A549 (cell line): ENCODE measurements around the gene GRAMD2A. TPM values are rescaled to one million over a fixed set of nuclear protein-coding genes. Genes with fewer than 3 reads are reported as not detected.

Source experiments
- ATAC-seq, 2 experiments: fragments of 200-7000 bp in 1 of 2; fragments of >200 bp in 1 of 2; cut with Nextera tagmentation in 1 of 2; cut with Tn5 transposase in 1 of 2; 3 replicates each; pipeline versions ENCODE4 v1.8.0 to v1.9.1; 2018 to 2020; ENCODE audit warnings: mild to moderate bottlenecking in 1 of 2, moderate library complexity in 1 of 2
- CTCF ChIA-PET: fragments of 300-600 bp; sonication (Branson Sonifier 250); formaldehyde crosslinking; extraction: SDS; loops from one replicate; lab custom pipeline; 2021; ENCODE audit warnings: antibody characterized with exemption, inconsistent platforms; lab: Yijun Ruan, JAX
- POLR2A ChIA-PET: fragments of 350-600 bp; formaldehyde crosslinking; extraction: SDS; loops from one replicate; lab custom pipeline; 2021; ENCODE audit warnings: antibody characterized with exemption, inconsistent platforms; lab: Yijun Ruan, JAX
- DNase-seq, 2 experiments: peaks; one replicate each; pipeline versions ENCODE4 v3.0.0 to v3.0.0-alpha.2; 2011 to 2016; ENCODE audit warnings: low read depth in 1 of 2, low spot score in 1 of 2
- FAIRE-seq: peaks from 2 replicates; lab custom pipeline; 2011; peaks lifted over from hg19 to GRCh38; lab: Jason Lieb, UNC
- H3K27ac ChIP-seq, 2 experiments: fragments of >200 bp; sonication (Bioruptor Twin); formaldehyde crosslinking; 3 replicates each; pipeline ENCODE4 v1.5.1; 2016 to 2017
- H3K4me1 ChIP-seq: fragments of >200 bp; sonication (Bioruptor Twin); formaldehyde crosslinking; 3 replicates; pipeline ENCODE4 v1.6.1; 2016
- H3K4me2 ChIP-seq: fragments of >200 bp; sonication (Bioruptor Twin); formaldehyde crosslinking; 3 replicates; pipeline ENCODE4 v1.6.1; 2016
- H3K4me3 ChIP-seq: fragments of >200 bp; sonication (Bioruptor Twin); formaldehyde crosslinking; 3 replicates; pipeline ENCODE4 v1.5.1; 2016
- H3K9me3 ChIP-seq: fragments of >200 bp; sonication (Bioruptor Twin); formaldehyde crosslinking; 3 replicates; pipeline ENCODE4 v1.6.1; 2016
- CBX2 ChIP-seq: fragments of 200-600 bp; sonication (generic); IDR thresholded peaks from 2 replicates; pipeline ENCODE4 v1.6.1; 2016; ENCODE audit warnings: low read depth, mild to moderate bottlenecking, borderline replicate concordance
- CHD4 ChIP-seq: fragments of 200-600 bp; sonication (generic); IDR thresholded peaks from 2 replicates; pipeline ENCODE4 v1.6.1; 2016; ENCODE audit warnings: antibody characterized with exemption, mild to moderate bottlenecking, borderline replicate concordance
- HOXA7 ChIP-seq: fragments of 250-450 bp; sonication (Bioruptor Pico); IDR thresholded peaks from 2 replicates; pipeline ENCODE4 v1.5.0; 2020; ENCODE audit warnings: mild to moderate bottlenecking, moderate library complexity
- HOXB5 ChIP-seq: fragments of 250-450 bp; sonication (Bioruptor Pico); IDR thresholded peaks from 2 replicates; pipeline ENCODE4 v1.5.0; 2020; ENCODE audit warnings: mild to moderate bottlenecking, moderate library complexity
- KDM5A ChIP-seq: fragments of 200-600 bp; sonication (generic); IDR thresholded peaks from 2 replicates; pipeline ENCODE4 v1.6.1; 2016; ENCODE audit warnings: antibody characterized with exemption, mild to moderate bottlenecking
- MAFK ChIP-seq: fragments of 450-650 bp; IDR thresholded peaks from 2 replicates; pipeline ENCODE4 v1.6.1; 2014; ENCODE audit not compliant: partially characterized antibody
- MYC ChIP-seq: IDR thresholded peaks from 2 replicates; pipeline ENCODE4 v1.6.1; 2012; ENCODE audit warnings: mild to moderate bottlenecking, inconsistent platforms, low read length, improper control_type of control experiment, borderline replicate concordance
- NFE2L2 ChIP-seq: fragments of 150-350 bp; conservative IDR thresholded peaks from 2 replicates; pipeline ENCODE4 v1.6.1; 2014; ENCODE audit warnings: low read length
- NR3C1 ChIP-seq: fragments of >200 bp; sonication (Bioruptor Twin); formaldehyde crosslinking; IDR thresholded peaks from 3 replicates; pipeline ENCODE4 v1.6.1; 2017
- POLR2A ChIP-seq: IDR thresholded peaks from 2 replicates; pipeline ENCODE4 v1.6.1; 2012; ENCODE audit warnings: mild to moderate bottlenecking, low read length
- POLR2AphosphoS2 ChIP-seq: conservative IDR thresholded peaks from 2 replicates; pipeline ENCODE4 v1.6.1; 2012; ENCODE audit warnings: low read length, improper control_type of control experiment, inconsistent platforms
- RARB ChIP-seq: fragments of 250-450 bp; sonication (Bioruptor Pico); IDR thresholded peaks from 2 replicates; pipeline ENCODE4 v1.8.0; 2021; ENCODE audit warnings: mild to moderate bottlenecking, moderate library complexity
- SMC3 ChIP-seq: fragments of >200 bp; sonication (Bioruptor Twin); formaldehyde crosslinking; IDR thresholded peaks from 3 replicates; pipeline ENCODE4 v1.6.1; 2018; ENCODE audit warnings: inconsistent platforms
- SREBF2 ChIP-seq: fragments of 450-650 bp; IDR thresholded peaks from 2 replicates; pipeline ENCODE4 v1.6.1; 2014; ENCODE audit warnings: mild to moderate bottlenecking, moderate library complexity
- WGBS: methylation state at CpG from one replicate; pipeline ENCODE4 v1.1.6; 2017; ENCODE audit errors: missing lambda C conversion rate; 5-methylcytosine and 5-hydroxymethylcytosine counted together
- polyA plus RNA-seq, 4 experiments: library from polyadenylated mRNA; depleted of rRNA in 3 of 4; stranded (reverse); fragments of >200 nt; fragmentation: RNase III in 1 of 4; extraction: RNeasy Plus Mini Kit Qiagen cat#74134 plus additional on column Dnase treatment in 1 of 4; gene quantifications; 2 replicates in 3 of 4; 3 replicates in 1 of 4; pipeline ENCODE4 v1.2.3, GENCODE V29; 2011 to 2017
- TF ChIP-seq, protein P1 (sequence below): fragments of >200 bp; sonication (Bioruptor Twin); formaldehyde crosslinking; IDR thresholded peaks from 2 replicates; pipeline ENCODE4 v1.6.1; 2016
- TF ChIP-seq, protein P2 (sequence below): fragments of 200-600 bp; sonication (generic); IDR thresholded peaks from 2 replicates; pipeline ENCODE4 v1.6.1; 2016; ENCODE audit warnings: antibody characterized with exemption, mild to moderate bottlenecking, moderate library complexity
- TF ChIP-seq, protein P3 (sequence below): IDR thresholded peaks from 2 replicates; pipeline ENCODE4 v1.6.1; 2012
- TF ChIP-seq, protein P4 (sequence below): fragments of 450-650 bp; IDR thresholded peaks from 2 replicates; pipeline ENCODE4 v1.6.1; 2014; ENCODE audit warnings: antibody characterized with exemption
- TF ChIP-seq, protein P5 (sequence below): fragments of 150-350 bp; IDR thresholded peaks from 2 replicates; pipeline ENCODE4 v1.6.1; 2014; ENCODE audit warnings: low read depth, mild to moderate bottlenecking, low read length
- TF ChIP-seq, protein P6 (sequence below): IDR thresholded peaks from 2 replicates; pipeline ENCODE4 v1.6.1; 2012; ENCODE audit warnings: low read depth, borderline replicate concordance

Gene GRAMD2A
- polyA plus RNA-seq, 2 of the 4 experiments (the other 2 are of a cell fraction), result 0.41 TPM; not detected in 1

DNA sequence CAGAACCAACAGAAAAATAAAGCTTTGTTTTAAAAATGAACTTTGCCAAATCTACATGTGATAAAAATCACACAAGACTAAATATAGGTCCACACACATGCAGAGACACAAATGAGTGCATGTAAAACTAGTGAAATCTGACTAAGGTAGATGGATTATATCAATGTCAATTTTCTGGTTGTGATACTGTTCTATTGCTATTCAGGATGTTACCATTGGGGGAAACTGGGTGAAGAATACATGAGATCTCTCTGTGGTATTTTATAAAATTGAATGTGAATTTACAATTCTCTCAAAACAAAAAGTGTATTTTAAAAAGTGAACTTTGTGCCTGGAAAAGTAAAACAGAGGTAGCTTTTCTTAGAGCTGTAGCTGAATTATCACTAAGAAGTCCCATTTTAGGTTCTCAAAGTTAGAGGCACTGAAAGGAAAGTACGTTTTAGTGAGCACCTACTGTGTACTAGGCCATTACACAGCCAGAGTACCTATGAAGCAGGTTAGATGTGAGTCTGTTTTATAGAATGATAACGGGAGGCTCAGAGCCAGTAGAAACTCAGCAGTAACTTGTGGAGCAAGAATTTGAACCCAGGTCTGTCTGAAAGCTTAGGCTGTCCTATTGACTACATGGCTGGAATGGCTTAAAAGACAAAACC, 8.2 kb downstream of the GRAMD2A start:
- DNase-seq (no peak), FAIRE-seq (peak; percentile 84), ATAC-seq (no peak)
- Histone ChIP-seq H3K27ac (no peak overlapping the region), H3K4me1 (peaks cover 14% of the 10 kb centered on the region), H3K4me2 (no peak overlapping the region), H3K9me3 (no peaks in the 10 kb centered on the region), H3K4me3 (no peak overlapping the region)
- 76% methylated on average over 2 of the region's 2 CpGs for WGBS
- POLR2A ChIA-PET, result no interaction called here
- TF ChIP-seq HOXB5 (CRISPR knock-in tag) (no peak), CBX2 (no peak), RARB (CRISPR knock-in tag) (no peak), POLR2A (no peak), SREBF2 (no peak), NFE2L2 (no peak), MAFK (no peak), KDM5A (no peak), HOXA7 (no peak), NR3C1 (no peak), SMC3 (no peak), CHD4 (no peak), MYC (no peak), POLR2AphosphoS2 (no peak)
- TF ChIP-seq, protein P1, sequence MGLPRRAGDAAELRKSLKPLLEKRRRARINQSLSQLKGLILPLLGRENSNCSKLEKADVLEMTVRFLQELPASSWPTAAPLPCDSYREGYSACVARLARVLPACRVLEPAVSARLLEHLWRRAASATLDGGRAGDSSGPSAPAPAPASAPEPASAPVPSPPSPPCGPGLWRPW, result no peak
- TF ChIP-seq, protein P2, sequence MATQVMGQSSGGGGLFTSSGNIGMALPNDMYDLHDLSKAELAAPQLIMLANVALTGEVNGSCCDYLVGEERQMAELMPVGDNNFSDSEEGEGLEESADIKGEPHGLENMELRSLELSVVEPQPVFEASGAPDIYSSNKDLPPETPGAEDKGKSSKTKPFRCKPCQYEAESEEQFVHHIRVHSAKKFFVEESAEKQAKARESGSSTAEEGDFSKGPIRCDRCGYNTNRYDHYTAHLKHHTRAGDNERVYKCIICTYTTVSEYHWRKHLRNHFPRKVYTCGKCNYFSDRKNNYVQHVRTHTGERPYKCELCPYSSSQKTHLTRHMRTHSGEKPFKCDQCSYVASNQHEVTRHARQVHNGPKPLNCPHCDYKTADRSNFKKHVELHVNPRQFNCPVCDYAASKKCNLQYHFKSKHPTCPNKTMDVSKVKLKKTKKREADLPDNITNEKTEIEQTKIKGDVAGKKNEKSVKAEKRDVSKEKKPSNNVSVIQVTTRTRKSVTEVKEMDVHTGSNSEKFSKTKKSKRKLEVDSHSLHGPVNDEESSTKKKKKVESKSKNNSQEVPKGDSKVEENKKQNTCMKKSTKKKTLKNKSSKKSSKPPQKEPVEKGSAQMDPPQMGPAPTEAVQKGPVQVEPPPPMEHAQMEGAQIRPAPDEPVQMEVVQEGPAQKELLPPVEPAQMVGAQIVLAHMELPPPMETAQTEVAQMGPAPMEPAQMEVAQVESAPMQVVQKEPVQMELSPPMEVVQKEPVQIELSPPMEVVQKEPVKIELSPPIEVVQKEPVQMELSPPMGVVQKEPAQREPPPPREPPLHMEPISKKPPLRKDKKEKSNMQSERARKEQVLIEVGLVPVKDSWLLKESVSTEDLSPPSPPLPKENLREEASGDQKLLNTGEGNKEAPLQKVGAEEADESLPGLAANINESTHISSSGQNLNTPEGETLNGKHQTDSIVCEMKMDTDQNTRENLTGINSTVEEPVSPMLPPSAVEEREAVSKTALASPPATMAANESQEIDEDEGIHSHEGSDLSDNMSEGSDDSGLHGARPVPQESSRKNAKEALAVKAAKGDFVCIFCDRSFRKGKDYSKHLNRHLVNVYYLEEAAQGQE, result no peak
- TF ChIP-seq, protein P3, sequence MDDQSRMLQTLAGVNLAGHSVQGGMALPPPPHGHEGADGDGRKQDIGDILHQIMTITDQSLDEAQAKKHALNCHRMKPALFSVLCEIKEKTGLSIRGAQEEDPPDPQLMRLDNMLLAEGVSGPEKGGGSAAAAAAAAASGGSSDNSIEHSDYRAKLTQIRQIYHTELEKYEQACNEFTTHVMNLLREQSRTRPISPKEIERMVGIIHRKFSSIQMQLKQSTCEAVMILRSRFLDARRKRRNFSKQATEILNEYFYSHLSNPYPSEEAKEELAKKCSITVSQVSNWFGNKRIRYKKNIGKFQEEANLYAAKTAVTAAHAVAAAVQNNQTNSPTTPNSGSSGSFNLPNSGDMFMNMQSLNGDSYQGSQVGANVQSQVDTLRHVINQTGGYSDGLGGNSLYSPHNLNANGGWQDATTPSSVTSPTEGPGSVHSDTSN, result no peak
- TF ChIP-seq, protein P4, sequence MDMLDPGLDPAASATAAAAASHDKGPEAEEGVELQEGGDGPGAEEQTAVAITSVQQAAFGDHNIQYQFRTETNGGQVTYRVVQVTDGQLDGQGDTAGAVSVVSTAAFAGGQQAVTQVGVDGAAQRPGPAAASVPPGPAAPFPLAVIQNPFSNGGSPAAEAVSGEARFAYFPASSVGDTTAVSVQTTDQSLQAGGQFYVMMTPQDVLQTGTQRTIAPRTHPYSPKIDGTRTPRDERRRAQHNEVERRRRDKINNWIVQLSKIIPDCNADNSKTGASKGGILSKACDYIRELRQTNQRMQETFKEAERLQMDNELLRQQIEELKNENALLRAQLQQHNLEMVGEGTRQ, result no peak
- TF ChIP-seq, protein P5, sequence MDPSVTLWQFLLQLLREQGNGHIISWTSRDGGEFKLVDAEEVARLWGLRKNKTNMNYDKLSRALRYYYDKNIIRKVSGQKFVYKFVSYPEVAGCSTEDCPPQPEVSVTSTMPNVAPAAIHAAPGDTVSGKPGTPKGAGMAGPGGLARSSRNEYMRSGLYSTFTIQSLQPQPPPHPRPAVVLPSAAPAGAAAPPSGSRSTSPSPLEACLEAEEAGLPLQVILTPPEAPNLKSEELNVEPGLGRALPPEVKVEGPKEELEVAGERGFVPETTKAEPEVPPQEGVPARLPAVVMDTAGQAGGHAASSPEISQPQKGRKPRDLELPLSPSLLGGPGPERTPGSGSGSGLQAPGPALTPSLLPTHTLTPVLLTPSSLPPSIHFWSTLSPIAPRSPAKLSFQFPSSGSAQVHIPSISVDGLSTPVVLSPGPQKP, result no peak
- TF ChIP-seq, protein P6, sequence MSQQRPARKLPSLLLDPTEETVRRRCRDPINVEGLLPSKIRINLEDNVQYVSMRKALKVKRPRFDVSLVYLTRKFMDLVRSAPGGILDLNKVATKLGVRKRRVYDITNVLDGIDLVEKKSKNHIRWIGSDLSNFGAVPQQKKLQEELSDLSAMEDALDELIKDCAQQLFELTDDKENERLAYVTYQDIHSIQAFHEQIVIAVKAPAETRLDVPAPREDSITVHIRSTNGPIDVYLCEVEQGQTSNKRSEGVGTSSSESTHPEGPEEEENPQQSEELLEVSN, result no peak
- CTCF ChIA-PET, result interaction anchor here (1.0 to 4.1 kb wide), 7 partner anchors 10 to 151 kb away, joined by 3 to 23 read pairs (median 4); partner anchors contain the start of gene GRAMD2A
